Brain microvascular endothelial cell (primary cell): ENCODE measurements around the gene KCND1.

Source experiments
- DNase-seq: peaks from one replicate; pipeline ENCODE4 v3.0.0-alpha.2; 2020
- H3K27ac ChIP-seq: fragments of 250-450 bp; sonication (Bioruptor Pico); 2 replicates; pipeline ENCODE4 v1.5.1; 2020; ENCODE audit warnings: mild to moderate bottlenecking, moderate library complexity
- H3K27me3 ChIP-seq: fragments of 250-450 bp; sonication (Bioruptor Pico); replicated peaks from 2 replicates; pipeline ENCODE4 v1.5.1; 2020; ENCODE audit warnings: mild to moderate bottlenecking
- H3K36me3 ChIP-seq: fragments of 250-450 bp; sonication (Bioruptor Pico); replicated peaks from 2 replicates; pipeline ENCODE4 v1.5.1; 2020; ENCODE audit warnings: mild to moderate bottlenecking
- H3K4me3 ChIP-seq: 2 replicates; pipeline ENCODE4 v1.5.1; 2011; ENCODE audit warnings: low read depth, mild to moderate bottlenecking, control low read depth, low read length, moderate library complexity
- CTCF ChIP-seq: IDR thresholded peaks from 2 replicates; pipeline ENCODE4 v1.5.1; 2011; ENCODE audit warnings: low read depth, mild to moderate bottlenecking, moderate library complexity, low read length, control low read depth, inconsistent platforms; ENCODE audit errors: missing control alignments
- in situ Hi-C: cut with HindIII; loops from 2 replicates; pipeline ENCODE4 v1.10.0; 2017; ENCODE audit warnings: low sequenced_read_pairs, low pct_ligation_motif_present

Gene KCND1

DNA sequence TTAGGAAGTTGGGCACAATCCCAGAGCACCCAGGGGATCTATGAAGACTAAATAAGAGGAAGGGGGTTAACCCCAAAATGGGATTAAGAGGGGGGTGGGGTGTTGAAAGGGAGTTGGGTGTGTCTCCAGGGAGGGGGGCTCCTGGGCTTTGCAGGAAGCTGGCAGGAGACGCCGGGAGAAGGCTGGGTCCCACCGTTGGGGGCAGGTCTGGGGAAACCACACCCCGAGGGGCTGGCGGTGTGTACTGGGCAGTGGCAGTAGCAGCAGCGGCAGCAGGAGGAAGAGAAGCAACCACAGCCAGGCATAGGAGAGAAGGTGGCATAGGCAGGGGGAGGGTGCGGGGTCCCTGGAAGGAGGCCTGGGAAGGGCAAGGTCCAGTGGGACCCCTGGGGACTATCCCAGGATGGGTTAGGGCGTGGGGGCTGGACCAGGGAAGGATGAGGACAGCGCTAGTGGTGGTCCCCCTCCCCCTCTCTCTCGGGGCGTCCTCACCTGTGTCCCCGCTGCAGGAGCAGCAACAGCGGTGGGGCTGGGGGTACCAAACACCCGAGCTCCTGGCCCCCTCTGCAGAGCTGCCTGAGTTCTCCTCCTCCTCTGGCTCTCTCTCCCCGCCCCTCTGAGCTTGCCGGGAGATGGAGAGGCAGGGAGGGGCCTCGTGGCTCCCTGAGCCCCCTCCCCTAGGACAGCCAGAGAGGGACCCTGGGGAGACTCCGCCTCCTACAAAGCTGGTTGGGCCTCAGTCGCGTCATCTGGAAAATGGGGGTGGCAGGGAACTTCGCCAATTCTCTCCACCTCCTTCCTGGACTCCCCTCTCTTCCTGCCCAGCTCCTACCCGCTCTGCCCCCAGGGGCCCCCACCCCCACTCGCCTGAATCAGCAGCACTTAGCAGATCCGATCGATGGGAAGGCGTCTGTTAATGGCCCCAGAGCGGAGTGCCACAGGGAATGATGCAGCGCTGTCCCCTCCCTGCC is at the start of gene KCND1:
TSS of gene KCND1 (minus strand) at position 596 of the 971 bp plus-strand sequence. CDS start 1,573 bp downstream, outside the sequence.
- TF ChIP-seq CTCF: no peak
- H3K36me3 ChIP-seq: no peaks in the 10 kb centered on the region
- peak; percentile 2 for DNase-seq
- peak within 1 kb of the TSS; percentile 50 for H3K4me3 ChIP-seq
- no peak within 1 kb of the TSS for H3K27ac ChIP-seq
- H3K27me3 ChIP-seq: no peaks in the 10 kb centered on the region
- in situ Hi-C loops: no loop called here

GRCh38 chrX:49019599-49020249 is 48.1 kb upstream of the KCND1 start:
- TF ChIP-seq CTCF: no peak
- no peak for DNase-seq

DNA sequence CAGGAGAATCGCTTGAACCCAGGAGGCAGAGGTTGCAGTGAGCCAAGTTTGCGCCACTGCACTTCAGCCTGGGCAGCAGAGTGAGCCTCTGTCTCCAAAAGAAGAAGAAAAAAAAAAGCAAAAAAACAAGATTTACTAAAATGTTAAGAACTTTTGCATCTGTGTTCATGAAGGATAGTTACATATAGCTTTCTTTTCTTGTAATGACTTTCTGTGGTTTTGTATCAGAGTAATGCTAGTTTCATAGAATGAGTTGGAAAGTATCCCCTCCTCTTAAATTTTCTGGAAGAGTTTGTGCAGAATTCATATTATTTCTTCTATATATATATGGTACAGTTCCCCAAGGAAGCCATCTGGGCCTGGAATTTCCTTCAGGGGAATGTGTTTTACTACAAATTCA is 47.4 kb upstream of the KCND1 start:
- no peak for DNase-seq
- Histone ChIP-seq H3K36me3 (no peaks in the 10 kb centered on the region), H3K4me3 (no peak overlapping the region), H3K27ac (no peak overlapping the region), H3K27me3 (no peaks in the 10 kb centered on the region)
- no peak for TF ChIP-seq CTCF
- in situ Hi-C loops: no loop called here

More at GRCh38 chrX:49019599-49020249, 48.1 kb upstream of the KCND1 start:
- no peaks in the 10 kb centered on the region for H3K27me3 ChIP-seq
- H3K4me3 ChIP-seq: no peak overlapping the region
- in situ Hi-C loops: no loop called here
- H3K27ac ChIP-seq: no peak overlapping the region
- H3K36me3 ChIP-seq: no peaks in the 10 kb centered on the region

DNA sequence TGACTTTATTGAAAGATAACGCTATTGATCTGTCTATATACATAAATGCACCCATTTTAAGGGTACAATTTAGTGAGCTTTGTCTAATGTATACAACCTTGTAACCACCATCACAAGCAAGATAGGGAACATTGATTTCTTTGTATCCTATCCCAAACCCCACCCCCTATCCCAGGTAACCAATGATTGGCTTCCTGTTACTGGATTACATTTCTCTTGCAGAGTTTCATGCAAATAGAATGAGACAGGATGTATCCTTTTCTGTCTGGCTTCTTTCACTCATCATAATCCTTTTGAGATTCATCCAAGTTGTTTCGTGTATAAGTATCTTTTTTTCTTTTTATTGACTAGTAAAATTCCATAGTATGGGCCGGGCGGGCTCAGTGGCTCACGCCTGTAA is 32.1 kb upstream of the KCND1 start:
- DNase-seq: no peak
- in situ Hi-C loops: no loop called here
- H3K27ac ChIP-seq: no peak overlapping the region
- no peaks in the 10 kb centered on the region for H3K27me3 ChIP-seq
- no peak overlapping the region for H3K4me3 ChIP-seq
- no peak for TF ChIP-seq CTCF
- no peaks in the 10 kb centered on the region for H3K36me3 ChIP-seq

- no peak for TF ChIP-seq CTCF
- H3K36me3 ChIP-seq: no peaks in the 10 kb centered on the region
- peak; percentile 67 for DNase-seq
- H3K27ac ChIP-seq: peak within 1 kb of the TSS; percentile 100
- peak within 1 kb of the TSS; percentile 75 for H3K4me3 ChIP-seq
- in situ Hi-C loops: no loop called here
- no peaks in the 10 kb centered on the region for H3K27me3 ChIP-seq
Measured at GRCh38 chrX:49002091-49002935, 30.7 kb upstream of the KCND1 start, which contains the start of gene GRIPAP1. GRIPAP1 (minus strand) TSS chrX:49002264; CDS start chrX:49002229, 35 bp downstream.
